ENCODE results near the gene SLC25A42.
A peak's percentile ranks its signal among the peaks of the same experiment; 100 is the strongest.

SLC25A42 gene

DNA sequence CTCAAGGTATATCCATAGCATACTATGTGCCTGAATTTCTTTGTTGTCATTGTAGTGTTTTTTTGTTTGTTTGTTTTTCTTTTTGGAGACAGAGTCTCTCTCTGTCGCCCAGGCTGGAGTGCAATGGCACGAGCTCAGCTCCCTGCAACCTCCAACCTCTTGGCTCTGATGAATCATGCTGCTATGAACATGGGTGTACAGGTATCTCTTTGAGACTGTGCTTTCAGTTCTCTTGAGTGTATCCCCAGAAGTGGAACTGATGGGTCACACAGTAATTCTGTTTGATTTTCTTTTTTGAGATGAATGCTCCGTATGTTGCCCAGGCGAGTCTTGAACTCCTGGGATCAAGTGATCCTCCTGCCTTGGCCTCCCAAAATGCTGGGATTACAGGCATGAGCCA lies 13.7 kb upstream of the SLC25A42 start:
- DNase-seq = no peak

DNA sequence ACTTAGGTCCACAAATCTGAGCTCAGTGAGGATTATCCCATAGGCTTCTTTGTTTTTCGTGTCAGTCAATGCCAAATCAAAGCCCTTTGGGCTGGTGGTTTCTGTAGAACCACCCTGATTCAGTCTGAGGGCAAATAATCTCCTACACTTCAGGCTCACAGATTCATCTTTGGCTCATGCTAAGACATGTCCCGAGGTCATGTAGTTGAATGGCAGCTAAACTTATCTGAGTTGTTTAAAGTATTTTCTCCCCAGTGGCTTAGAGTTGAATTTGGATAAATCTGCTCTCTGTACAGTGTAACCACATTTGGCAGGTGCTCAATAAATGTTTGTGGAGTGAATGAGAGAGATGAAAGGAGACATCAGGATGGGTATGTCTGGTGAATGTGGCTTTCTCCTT lies 13.1 kb upstream of the SLC25A42 start:
- no peak for DNase-seq

DNA sequence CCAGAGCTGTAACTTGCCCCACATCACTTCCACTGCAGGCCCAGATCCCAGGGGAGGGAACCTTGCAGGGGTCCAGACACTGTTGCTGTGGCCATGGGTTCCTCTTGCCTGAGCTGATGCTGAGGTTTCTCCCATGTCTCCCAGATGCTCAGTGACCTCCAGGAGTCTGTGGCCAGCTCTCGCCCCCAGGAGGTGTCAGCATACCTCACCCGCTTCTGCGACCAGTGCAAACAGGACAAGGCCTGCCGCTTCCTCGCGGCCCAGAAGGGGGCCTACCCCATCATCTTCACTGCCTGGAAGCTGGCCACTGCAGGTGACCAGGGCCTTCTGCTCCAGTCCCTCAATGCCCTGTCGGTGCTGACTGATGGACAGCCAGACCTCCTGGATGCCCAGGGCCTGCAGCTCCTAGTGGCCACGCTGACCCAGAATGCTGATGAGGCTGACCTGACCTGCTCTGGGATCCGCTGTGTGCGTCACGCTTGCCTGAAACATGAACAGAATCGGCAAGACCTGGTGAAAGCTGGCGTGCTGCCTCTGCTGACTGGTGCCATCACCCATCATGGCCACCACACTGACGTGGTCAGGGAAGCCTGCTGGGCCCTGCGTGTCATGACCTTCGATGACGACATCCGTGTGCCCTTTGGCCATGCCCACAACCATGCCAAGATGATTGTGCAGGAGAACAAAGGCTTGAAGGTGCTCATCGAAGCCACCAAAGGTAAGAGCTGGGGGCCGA lies 12.1 kb upstream of the SLC25A42 start:
- DNase-seq = no peak

DNA sequence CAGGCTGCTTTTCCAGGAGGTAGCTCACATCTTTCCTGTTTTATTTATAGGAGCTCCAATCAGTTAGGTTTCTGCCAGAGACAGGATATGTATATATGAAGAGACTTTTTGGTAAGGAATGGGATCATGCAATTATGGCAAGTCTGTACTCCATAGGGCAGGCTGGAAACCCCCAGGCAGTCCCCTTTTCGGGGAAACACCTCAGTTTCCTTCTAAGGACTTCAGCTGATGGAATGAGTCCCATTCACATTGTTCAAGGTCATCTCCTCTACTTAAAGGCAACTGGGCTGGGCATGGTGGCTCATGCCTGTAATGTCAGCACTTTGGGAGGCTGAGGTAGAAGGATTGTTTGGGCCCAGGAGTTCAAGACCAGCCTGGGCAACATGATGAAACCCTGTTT lies 10.9 kb upstream of the SLC25A42 start:
- no peak for DNase-seq

DNA sequence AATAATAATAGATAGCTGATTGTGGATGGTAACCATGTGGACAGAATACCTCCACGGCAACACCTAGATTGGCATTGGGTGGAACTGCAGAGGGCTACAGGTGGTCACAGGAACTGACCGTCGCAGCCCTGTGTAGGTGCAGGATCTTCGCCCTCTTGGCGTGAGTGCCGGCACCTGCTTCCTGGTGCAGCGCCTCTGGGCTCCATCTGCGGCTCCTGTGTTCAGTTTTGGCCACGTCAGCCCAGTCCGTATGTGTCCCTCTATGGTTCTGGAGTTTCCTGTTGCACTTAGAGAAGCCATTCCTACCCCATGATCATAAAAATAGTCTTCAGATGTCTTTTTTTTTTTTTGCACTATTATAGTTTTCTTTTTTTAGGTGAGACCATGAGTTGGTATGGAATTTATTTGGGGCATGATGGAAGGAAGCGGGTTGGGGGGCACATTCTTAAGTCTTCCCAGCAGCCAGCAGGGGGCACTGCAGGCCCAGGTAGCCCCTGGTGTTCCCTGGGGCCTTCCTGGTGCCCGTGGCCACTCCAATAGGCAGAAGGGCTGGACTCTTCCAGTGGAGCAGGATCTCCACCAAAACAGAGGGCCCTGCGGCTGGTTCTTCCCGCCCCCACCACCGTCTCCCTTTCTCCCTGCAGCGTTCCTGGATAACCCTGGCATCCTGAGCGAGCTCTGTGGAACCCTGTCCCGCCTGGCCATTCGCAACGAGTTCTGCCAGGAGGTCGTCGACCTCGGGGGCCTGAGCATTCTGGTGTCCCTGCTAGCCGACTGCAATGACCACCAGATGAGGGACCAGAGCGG lies 10.1 kb upstream of the SLC25A42 start:
- peak in 31 of 56 donors; percentile 5 to 75 (median 17) for DNase-seq

DNA sequence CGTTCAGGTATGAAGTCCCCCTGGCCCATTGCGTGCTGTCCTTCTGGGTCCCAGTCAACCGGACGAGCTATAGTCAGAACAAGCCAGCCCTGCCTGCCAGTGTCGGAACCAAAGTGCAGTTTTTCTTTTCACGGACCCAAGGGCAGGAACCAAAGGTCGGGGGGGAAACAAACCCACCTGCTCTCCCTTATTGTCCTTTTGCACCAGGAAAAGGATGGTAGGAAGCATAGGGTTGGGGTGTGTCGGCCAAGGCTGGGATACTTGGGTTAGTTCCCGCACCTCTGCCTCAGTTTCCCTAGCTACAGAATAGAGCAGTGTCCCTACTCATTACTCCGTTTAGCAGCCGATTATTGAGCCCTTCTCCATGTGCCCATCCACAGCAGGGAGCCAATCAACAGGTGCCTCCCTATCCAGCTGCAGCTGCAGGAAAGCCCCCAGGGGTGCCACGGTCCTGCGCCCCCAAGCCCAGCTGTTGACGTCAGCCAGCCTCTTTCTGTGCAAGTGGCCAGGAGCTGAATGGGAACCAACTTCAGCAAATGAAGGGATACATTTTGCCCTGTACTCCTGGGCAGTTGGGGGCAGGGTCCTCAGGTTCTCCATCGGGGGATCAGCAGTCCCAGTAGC lies 9.4 kb upstream of the SLC25A42 start:
- DNase-seq = no peak

DNA sequence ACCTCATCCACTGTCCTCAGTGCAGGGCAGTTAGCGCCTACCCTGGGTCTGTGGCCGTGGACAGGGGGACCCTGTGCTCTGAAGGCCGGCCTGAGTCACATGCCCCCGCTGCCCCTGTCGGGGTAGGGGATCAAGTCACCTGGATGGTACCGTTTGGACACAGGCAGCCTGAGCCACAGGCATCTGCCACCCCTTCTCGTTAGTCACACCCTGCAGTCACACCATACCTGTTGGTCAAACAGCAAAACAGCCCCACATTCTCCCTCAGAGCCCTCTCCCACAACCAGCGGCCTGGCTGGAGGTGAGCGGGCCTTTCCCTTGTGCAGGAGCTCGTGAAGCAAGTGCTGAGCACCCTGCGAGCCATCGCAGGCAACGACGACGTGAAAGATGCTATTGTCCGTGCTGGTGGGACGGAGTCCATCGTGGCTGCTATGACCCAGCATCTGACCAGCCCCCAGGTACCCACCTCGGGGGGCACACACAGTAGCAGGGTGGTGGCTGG lies 8.8 kb upstream of the SLC25A42 start:
- DNase-seq = no peak

DNA sequence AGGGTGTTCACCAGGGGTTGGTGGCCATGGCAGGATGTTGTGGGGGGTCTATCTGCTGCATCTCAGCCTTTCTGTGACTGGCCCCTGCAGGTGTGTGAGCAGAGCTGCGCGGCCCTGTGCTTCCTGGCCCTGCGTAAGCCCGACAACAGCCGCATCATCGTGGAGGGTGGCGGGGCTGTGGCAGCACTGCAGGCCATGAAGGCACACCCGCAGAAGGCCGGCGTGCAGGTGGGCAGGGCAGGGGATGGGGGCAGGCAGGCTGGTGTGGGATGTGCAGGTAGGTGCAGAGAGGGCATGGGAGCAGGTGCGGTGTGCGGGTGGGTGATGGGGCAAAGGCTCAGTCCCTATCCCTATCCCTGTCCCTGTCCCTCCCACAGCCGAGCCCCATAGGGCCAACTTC lies 8.1 kb upstream of the SLC25A42 start:
- no peak for DNase-seq

DNA sequence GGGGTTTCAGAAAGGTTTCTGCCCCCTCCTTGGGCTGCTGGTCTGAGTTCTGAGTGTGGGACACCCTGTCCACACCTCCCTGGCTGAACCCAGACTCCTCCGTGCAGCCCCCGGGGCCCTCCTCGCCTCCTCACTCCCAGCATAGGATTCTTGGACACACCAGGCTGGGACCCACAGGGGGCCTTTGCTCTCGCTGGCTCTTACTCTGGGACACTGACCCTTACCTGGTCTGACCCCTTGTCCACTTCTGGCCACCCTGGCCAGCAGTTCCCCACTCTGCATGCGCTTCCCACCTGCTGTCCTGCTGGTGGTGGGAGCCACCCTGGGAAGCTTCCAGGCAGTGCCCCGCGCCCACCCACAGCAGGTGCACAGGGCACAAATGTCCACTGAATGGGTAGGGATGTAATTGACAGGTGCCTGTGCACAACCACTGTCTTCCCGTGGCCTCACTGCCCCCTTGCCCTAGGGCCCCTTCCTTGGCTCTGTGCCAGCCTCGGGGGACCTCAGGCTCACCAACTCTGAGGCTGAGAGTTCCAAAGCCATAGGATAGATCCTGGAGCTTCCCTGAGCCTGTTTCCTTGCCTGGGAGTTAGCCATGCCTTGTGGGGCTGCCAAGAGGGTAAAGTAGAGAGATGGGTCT lies 7.0 kb upstream of the SLC25A42 start:
- DNase-seq = no peak

DNA sequence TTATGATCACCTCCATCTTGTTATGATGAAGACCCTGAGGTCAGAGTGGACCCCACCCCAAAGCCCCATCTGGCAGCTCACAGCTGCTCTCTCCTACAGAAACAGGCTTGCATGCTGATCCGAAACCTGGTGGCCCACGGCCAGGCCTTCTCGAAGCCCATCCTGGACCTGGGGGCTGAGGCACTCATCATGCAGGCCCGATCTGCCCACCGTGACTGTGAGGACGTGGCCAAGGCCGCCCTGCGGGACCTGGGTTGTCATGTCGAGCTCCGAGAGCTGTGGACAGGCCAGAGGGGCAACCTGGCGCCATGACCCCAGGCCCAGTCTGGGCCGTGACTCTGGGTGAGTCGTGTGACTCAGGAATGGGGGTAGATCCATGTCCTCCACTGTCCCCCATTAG lies 6.5 kb upstream of the SLC25A42 start:
- DNase-seq = no peak

DNA sequence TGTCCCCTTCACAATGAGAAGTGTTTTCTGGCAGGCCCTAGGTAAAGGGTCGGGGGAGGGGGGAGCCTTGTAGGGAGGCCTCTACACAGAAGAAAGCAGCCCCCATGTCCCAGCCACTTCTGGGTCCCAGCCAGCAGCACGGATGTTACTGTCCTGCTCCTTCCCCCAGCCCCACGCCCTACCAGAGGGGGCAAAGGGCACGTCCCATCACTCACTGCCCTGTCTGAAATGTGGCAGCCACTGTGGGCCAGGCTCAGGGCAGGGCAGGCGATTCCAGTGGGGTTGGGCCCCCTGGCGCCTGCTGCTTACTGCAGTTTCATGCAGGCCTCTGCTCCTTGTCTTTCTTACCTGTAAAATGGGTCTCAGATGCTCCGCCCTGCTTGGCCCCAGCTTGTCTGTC lies 6.1 kb upstream of the SLC25A42 start:
- no peak for DNase-seq

DNA sequence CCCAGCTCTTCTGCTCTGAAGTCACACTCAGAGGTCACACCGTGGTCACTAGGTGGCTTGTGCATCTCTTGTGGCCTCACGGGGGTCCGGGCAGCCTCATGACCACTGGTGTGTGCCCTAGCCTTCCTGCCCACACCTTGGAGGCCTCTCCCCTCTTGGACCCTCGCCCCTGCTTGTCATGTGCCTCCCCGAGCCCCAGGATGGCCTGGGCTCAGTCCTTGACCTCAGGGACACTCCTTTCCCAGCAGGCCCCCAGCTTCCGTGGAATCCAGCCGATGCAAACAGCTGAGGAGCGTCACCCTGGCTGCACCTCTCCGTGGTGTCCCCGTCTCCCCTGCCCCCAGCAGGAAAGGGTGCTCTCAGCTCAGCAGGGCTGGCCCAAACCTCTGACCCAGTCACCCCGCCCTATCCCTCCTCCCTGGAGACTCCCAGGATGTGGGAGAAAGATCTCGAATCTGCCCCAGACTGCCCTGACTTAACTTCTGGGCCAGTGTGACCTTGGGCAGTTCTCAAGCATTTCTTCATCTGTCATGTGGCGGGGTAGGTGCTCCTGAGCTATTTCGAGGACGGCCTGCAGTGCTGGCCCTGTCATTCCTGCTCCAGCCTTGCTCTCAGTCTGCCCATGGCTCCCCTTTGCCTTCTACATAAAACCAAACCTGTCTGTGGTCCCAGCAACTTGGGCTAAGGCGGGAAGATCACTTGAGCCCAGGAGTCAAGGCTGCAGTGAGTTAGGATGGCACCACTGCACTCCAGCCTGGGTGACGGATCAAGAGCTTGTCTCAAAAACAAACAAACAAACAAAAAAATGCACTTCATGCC lies 4.6 kb upstream of the SLC25A42 start:
- no peak for DNase-seq

DNA sequence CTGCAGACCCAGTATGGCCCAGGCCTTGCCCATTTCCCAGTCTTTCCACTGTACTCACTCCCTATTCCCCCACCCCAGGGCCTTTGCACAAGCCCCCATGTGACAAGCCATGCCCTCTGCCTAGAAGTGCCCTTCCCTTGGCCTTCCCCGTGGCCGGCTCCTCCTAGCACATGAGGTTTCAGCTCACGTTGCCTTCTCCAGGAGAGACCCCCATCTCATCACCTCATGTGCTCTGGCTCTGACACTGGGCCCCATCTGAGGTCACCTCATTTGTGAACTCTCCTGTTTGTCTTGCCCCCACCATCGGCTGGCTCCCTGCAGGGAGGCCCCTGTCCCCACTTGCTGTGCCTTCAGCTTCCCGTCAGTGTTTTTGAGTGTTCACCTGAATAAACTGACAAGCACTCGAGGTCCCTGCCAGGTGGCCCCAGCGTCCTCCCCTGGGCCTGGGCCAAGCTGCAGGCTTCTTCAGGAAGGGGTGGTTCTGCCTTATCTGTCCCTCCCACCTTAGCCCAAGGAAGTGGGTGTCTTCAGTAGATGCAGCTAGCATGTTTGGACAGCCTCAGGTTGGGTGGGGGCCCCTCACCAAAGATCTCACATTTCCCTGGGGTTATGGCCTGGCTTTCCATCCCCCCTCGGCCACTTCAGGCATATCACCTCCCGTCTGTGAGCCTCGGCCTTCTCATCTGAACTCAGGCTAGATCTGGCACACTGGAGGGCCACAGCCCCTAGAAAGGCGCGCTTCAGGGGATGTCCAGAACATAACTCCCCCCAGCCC lies 3.8 kb upstream of the SLC25A42 start:
- DNase-seq = no peak

DNA sequence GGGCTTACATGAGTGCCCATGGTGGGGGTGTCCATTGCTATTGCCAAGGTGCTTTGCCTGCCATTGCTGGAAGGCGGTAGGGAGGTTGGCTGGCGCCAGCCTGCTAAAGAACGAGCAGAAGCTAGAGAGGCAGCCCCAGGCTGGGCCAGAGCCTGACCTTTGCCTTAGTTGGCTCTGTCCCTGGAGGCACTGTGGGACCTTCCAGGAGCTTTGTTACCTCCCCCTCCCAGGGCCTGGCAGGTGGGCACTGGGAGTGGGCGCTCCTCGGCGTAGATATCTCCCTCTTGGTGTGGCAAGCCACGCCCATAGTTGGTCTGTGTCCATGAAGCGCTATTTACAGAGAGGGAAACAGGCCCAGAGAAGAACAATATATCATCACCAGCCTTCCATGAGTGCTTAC lies 2.3 kb upstream of the SLC25A42 start:
- DNase-seq = peak in 18 of 56 donors; percentile 2 to 43 (median 31)

DNA sequence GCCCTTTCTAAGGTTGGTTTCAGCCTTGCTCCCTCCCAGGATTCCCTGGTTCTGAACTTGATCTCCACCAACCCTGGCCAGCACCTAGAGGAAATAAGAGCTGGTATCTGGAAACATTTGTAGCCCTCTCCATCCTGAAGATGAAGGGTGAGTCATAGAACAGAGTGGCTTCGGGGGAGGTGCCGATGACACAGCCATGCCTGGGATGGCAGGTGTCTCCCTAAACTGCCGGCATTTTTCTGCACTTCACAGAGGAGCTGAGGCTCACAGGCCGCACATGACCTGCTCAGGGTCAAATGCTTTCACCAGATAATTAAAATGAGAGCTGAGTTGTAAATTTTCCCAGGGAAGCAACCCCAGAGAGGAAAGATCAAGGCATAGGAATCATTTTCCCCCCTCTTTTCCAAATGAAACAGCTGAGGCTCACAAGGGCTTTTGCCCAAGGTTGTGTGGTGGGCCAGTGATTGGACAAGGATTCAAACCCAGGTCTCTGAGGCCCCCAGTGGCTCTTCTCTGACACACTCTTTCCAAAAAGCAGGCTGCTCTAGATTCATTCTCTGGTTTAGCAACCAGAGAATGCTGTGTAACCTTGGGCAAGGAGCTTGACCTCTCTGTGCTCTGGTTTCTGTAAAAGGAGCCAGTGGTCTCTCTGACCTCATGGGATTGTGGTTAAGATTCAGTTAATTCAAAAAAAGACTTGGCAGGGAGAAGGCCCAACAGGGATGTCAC lies 1.2 kb upstream of the SLC25A42 start:
- DNase-seq = peak in 22 of 56 donors; percentile 2 to 67 (median 28)

DNA sequence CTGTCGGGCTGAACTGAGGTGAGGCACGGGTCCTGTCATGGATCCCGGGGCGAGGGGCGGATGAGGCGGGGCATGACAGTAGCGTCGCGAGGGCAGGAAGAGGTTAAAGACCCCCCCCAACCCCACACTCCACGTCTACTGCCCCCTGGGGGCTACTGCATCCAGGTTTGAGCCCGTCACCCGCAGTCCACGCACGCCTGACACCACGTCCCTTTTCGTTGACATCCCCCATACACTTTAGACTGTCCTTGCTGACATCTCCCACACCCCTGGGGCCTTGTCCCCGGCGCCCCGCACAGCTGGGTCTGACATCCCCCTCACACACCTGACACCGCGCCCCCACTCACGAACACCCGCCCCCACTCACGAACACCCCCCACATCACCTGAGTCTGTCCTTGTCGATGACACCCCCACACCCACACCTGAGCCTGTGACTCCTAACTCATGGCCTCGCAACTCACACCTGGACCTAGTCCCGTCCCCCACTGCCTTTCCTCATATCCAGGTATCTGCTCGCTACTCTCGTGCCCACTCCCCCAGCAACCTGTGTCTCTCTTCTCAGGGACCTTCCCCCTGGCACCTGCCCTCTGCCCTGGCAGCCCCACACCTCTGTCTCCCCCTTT lies 416 bp downstream of the SLC25A42 start:
- DNase-seq = peak in 5 of 56 donors; percentile 44 to 68 (median 63)

DNA sequence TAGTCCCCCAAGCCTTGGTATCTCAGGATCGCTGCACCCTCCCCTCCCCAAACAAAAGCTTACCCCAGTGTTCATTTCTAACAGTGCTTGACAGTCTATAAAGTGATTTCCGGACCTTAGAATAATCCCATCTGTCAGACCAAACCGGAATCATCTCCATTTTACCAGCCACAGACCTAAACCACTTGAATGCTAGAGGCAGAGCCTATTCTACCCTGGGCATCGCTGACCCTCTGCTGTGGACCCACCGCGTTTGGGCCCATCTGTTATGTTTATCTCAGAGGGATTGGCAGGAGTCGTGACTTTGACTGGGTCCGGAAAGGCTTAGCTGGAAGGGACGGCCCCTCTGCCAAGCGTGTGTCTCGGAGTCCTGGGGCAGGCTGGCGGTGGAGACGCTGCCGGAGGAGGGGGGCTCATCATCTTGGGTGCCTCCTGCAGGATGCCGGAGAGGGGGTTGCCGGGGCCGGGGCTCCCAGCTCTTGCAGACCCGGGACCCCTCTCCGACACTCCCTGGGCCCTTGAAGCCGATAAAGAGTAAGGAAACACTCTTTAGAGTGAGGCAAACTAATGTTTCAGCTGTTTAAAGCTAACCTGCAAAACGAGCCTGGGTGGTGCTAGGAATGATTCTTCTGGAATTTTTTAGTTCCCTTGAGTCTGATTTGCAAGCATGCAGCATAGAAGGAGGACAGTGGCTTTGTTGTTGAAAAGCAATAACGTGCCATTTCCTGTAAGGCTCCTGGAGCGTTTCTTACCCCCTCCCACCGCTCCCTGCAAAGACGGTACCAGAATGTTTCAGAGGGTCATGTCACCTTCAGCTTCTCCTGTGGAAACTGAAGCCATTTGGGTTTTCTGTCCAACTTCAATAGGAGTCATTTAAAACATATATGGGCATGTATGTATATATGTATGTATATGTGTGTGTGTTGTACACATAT lies 1.3 kb downstream of the SLC25A42 start:
- DNase-seq = peak in 8 of 56 donors; percentile 3 to 29 (median 10)
